VCaP (cell line): ENCODE measurements around the gene FRAS1.

Experiments used
- H3K27ac ChIP-seq: fragments of 450-650 bp; 2 replicates; pipeline ENCODE4 v1.5.1; 2017
- CTCF ChIP-seq: fragments of 450-650 bp; conservative IDR thresholded peaks from 2 replicates; pipeline ENCODE4 v1.5.1; 2017; ENCODE audit warnings: mild to moderate bottlenecking, moderate library complexity

Gene FRAS1

GRCh38 chr4:78190068-78190467 is 132.9 kb downstream of the FRAS1 start:
- no peak for TF ChIP-seq CTCF

GRCh38 chr4:78190595-78190994 is 133.5 kb downstream of the FRAS1 start:
- no peak for TF ChIP-seq CTCF
- no peak overlapping the region for H3K27ac ChIP-seq

More at GRCh38 chr4:78190068-78190467, 132.9 kb downstream of the FRAS1 start:
- no peak overlapping the region for H3K27ac ChIP-seq

GRCh38 chr4:78197947-78198346 is 140.8 kb downstream of the FRAS1 start:
- TF ChIP-seq CTCF: no peak

GRCh38 chr4:78199984-78200383 is 142.9 kb downstream of the FRAS1 start:
- TF ChIP-seq CTCF: no peak
- H3K27ac ChIP-seq: no peak overlapping the region

More at GRCh38 chr4:78197947-78198346, 140.8 kb downstream of the FRAS1 start:
- H3K27ac ChIP-seq: no peak overlapping the region

GRCh38 chr4:78200949-78201348 is 143.8 kb downstream of the FRAS1 start:
- no peak for TF ChIP-seq CTCF

GRCh38 chr4:78204176-78204575 is 147.1 kb downstream of the FRAS1 start:
- TF ChIP-seq CTCF: no peak
- H3K27ac ChIP-seq: no peak overlapping the region

More at GRCh38 chr4:78200949-78201348, 143.8 kb downstream of the FRAS1 start:
- H3K27ac ChIP-seq: no peak overlapping the region

- H3K27ac ChIP-seq: no peak overlapping the region
- no peak for TF ChIP-seq CTCF
These were observed 148.5 kb downstream of the FRAS1 start for GRCh38 chr4:78205591-78205990.
